Measurements from ENCODE around the gene KIF26A.

GRCh38 chr14:104106471-104106991 lies 31.9 kb upstream of the KIF26A start:
- TF ChIP-seq KLF15 (CRISPR knock-in tag; IDR thresholded peaks at IDR 0.05; ENCODE audit: borderline replicate concordance) (no peak), ZBTB33 (CRISPR knock-in tag; IDR thresholded peaks at IDR 0.05) (no peak)

Data from HepG2 (cell line).